NCI-H460 (cell line): ENCODE measurements around the gene ERVK3-1. TPM values are rescaled to one million over a fixed set of nuclear protein-coding genes. Genes with fewer than 3 reads are reported as not detected.
A peak's percentile ranks its signal among the peaks of the same experiment; 100 is the strongest.

ENCODE experiments used
- DNase-seq: peaks from one replicate; pipeline ENCODE4 v3.0.0-alpha.2; 2016; ENCODE audit warnings: low read depth; ENCODE audit errors: extremely low read depth
- small RNA-seq, 2 experiments: library from RNA; depleted of rRNA; stranded (forward); fragments of <200 nt; gene quantifications; one replicate each; pipeline ENCODE3, GENCODE V24; 2014
- total RNA-seq: library from RNA; depleted of rRNA; stranded (reverse); fragments of >200 nt; shearing (Covaris generic); gene quantifications from 2 replicates; pipeline ENCODE4 v1.2.3, GENCODE V29; 2014; rRNA removed

The ERVK3-1 gene
- total RNA-seq, 1 experiment from 2014 or later = 42.4 TPM

- DNase-seq = no peak
Measured at GRCh38 chr19:58357481-58358145, 52.4 kb downstream of the ERVK3-1 start.

- no peak for DNase-seq
Measured at GRCh38 chr19:58361900-58362271, 56.7 kb downstream of the ERVK3-1 start.

DNA sequence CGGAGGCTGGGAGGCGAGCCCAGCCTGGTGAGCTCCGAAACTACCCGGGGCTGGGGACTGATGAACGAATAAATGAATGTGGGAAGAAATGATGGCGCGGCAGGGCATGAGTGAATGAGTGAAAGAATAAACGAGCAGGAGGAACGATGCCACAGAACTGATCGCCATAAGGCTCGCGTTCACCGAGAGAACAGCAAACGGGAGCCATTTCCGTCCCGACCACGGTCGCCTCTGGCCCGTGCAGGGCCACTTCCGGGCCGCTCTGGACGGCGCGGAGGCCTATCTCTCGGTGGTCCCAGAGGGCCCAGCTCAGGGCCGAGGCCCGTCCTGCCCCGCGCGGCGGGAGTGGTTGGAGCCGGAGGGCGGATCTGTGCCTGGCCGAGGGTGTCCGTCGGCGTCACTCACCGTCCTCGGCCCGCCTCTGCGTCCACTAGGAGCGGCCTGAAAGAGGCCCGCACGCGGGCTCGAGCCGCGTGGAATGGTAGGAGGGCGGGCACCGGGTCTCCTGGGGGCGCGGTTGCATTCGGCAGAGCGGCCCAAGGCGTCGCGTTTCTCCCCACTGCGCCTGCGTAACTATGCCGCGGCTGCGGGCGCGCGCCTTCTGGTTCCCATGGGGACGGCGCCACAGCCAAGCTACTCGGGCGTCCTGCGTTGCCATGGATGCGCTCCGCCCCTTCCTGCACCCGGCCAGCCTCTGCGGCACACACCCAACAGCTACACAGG is 57.3 kb downstream of the ERVK3-1 start, which contains the start of gene ZNF497:
ZNF497 (minus strand) TSS at position 480 of the 723 bp plus-strand sequence. CDS start 5,116 bp downstream, outside the sequence.
- DNase-seq = peak; percentile 94

- DNase-seq = no peak
Measured at GRCh38 chr19:58364146-58364545, 59.0 kb downstream of the ERVK3-1 start.

Small RNA genes lying within 50 kb of the gene (small RNA-seq; reads per million reads assigned to genes)
- gene MIR6806 = 0 to 0.18 reads per million in 2 experiments
- gene RNA5SP473 = 0.02 to 0.06 reads per million in 2 experiments

Other genes starting within 250 kb of the ERVK3-1 start
- 0.52 and 0.87 TPM in 2 replicates for gene ZNF135, start 246.1 kb upstream of the ERVK3-1 start, total RNA-seq
- 20.1 and 20.7 TPM in 2 replicates for gene ZSCAN18, start 207.1 kb upstream of the ERVK3-1 start, total RNA-seq
- 10.9 and 11.3 TPM in 2 replicates for gene ZNF329, start 154.6 kb upstream of the ERVK3-1 start, total RNA-seq
- 22.4 and 26.2 TPM in 2 replicates for gene ZNF274, start 122.3 kb upstream of the ERVK3-1 start, total RNA-seq
- 40.4 and 43.4 TPM in 2 replicates for gene ZNF544, start 76.5 kb upstream of the ERVK3-1 start, total RNA-seq
- 5.3 and 6.7 TPM in 2 replicates for gene ZNF8, start 26.4 kb upstream of the ERVK3-1 start, total RNA-seq
- gene ZSCAN22, start 21.6 kb downstream of the ERVK3-1 start, total RNA-seq = 2.4 and 2.5 TPM in 2 replicates
- 4.1 and 9.1 TPM in 2 replicates for gene A1BG, start 48.1 kb downstream of the ERVK3-1 start, total RNA-seq
- 2.1 TPM in 2 replicates for gene ZNF497, start 57.4 kb downstream of the ERVK3-1 start, total RNA-seq
- gene ZNF837, start 75.7 kb downstream of the ERVK3-1 start, total RNA-seq = 0.30 and 0.78 TPM in 2 replicates
- gene RPS5, start 81.9 kb downstream of the ERVK3-1 start, total RNA-seq = 1,933 and 2,287 TPM in 2 replicates
- 0.26 TPM in 1 of 2 replicates, not detected in the other for gene RNF225, start 90.3 kb downstream of the ERVK3-1 start, total RNA-seq
- 14.7 and 15.7 TPM in 2 replicates for gene ZNF584, start 103.3 kb downstream of the ERVK3-1 start, total RNA-seq
- gene ZNF132, start 134.8 kb downstream of the ERVK3-1 start, total RNA-seq = 2.1 and 2.4 TPM in 2 replicates
- gene ZNF324B, start 146.2 kb downstream of the ERVK3-1 start, total RNA-seq = 2.8 and 3.0 TPM in 2 replicates
- gene ZNF324, start 161.7 kb downstream of the ERVK3-1 start, total RNA-seq = 3.1 and 4.7 TPM in 2 replicates
- gene ZNF446, start 171.0 kb downstream of the ERVK3-1 start, total RNA-seq = 3.7 and 5.1 TPM in 2 replicates
- 20.5 and 27.8 TPM in 2 replicates for gene SLC27A5, start 206.6 kb downstream of the ERVK3-1 start, total RNA-seq
- gene ZBTB45, start 214.4 kb downstream of the ERVK3-1 start, total RNA-seq = 3.8 and 4.9 TPM in 2 replicates
- gene TRIM28, start 238.7 kb downstream of the ERVK3-1 start, total RNA-seq = 246 and 252 TPM in 2 replicates
- 102 and 105 TPM in 2 replicates for gene CHMP2A, start 249.7 kb downstream of the ERVK3-1 start, total RNA-seq